HG02884 (cell line): Measurements from ENCODE around the gene MKI67.
A peak's percentile ranks its signal among the peaks of the same experiment; 100 is the strongest.

Experiments
- ATAC-seq: cut with Tn5 transposase; IDR thresholded peaks from one replicate; pipeline ENCODE4 v1.9.1; 2021; ENCODE audit warnings: mild to moderate bottlenecking, moderate library complexity; ENCODE audit not compliant: unreplicated experiment

MKI67 gene

DNA sequence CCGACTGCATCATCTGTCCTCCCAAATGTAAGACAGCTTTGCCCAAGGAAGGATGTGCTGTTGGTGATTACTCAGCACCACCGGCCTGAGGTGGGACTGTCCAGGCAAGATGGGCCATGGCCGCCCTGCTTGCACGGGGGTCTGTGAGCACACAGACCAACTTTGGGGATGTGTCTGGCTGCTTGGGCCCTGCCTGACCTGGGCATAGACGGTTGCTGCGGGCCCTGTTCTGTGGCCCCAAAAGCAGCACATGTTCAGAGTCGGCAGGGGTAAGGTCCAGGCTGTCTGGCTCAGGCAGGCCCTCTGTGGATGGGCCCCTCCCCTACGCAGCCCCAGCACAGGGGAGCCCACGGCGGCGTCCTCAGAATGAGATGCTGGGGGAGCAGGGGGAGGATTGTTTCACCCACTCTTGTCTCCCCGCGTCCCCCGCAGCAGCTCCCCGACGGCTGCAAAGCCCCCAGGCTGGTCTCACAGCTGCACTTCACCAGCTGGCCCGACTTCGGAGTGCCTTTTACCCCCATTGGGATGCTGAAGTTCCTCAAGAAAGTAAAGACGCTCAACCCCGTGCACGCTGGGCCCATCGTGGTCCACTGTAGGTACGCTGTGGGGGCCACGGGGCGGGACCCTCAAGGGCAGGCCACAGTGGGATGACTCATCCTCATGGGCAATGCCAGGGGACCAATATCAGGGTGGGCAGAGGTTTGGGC is 58.4 kb downstream of the MKI67 start:
- ATAC-seq: no peak

DNA sequence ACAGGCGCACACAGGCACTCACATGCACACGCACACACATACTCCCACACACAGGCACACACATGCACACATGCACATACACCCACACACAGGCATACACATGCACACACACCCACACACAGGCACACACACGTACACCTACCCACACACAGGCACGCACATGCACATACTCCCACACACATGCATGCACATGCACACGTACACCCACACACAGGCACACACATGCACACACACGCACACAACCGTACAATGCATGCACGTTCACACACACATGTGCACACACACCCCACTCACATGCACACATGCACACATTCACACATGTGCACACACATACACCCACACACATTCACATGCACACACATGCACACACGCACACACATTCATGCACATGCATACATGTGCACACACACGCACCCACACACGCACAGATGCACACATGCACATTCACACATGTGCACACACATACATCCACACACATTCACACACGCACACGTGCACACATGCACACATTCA is 59.3 kb downstream of the MKI67 start:
- no peak for ATAC-seq

DNA sequence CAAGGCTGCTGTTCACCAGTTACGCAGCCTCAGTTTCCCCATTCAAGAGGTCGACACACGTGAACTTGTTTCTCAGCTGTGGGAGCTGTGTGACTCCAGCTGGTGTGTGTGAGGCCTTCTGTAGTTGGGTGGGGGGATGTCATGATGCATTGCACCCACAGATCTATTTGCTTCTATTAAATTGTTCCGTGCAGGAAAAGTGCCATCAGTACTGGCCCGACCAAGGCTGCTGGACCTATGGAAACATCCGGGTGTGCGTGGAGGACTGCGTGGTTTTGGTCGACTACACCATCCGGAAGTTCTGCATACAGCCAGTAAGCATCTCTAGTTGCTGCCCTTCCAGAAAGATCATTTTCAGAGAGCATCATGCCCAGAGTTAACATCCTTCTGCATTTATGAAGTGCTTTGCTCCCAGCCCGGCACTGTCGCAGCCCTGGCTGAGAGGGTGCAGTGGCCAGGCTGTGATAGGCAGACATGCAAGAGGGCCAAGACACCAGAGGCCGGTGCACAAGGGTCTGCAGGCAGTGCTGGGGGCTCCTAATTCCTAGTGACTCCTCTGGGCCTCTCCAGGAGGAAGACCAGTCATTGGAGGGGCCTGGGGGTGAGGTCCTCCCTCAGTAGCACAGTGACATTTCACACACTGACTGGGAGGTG is 60.2 kb downstream of the MKI67 start:
- ATAC-seq: no peak

DNA sequence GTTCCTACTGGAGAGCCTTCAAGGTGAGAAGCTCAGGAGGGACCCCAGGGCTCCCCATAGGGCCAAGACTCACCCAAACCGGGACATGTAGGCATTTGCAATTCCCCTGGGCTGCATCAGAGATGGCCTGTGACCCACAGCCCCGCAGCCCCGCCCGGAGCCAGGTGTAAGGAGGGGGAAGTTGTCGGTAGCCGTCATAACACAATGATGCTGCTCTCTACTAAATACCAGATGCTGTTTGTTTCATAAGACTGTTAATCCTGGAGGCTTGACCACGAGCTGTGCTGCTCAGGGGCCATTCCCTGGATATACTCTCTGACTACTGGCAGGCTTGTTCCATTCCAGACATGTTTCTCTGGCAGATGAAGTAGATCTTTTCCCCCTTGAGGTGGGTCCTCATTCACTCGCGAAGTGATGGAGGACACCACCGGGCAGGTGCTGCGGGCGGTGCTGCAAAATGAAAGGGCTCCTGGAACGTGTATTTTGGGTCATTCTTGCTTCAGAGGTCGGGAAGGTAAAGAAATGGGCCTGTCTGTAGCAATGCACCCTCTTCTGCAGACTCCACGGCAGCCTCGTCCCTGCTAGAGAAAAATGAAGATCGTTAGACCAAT is 61.1 kb downstream of the MKI67 start:
- ATAC-seq: peak; percentile 20

DNA sequence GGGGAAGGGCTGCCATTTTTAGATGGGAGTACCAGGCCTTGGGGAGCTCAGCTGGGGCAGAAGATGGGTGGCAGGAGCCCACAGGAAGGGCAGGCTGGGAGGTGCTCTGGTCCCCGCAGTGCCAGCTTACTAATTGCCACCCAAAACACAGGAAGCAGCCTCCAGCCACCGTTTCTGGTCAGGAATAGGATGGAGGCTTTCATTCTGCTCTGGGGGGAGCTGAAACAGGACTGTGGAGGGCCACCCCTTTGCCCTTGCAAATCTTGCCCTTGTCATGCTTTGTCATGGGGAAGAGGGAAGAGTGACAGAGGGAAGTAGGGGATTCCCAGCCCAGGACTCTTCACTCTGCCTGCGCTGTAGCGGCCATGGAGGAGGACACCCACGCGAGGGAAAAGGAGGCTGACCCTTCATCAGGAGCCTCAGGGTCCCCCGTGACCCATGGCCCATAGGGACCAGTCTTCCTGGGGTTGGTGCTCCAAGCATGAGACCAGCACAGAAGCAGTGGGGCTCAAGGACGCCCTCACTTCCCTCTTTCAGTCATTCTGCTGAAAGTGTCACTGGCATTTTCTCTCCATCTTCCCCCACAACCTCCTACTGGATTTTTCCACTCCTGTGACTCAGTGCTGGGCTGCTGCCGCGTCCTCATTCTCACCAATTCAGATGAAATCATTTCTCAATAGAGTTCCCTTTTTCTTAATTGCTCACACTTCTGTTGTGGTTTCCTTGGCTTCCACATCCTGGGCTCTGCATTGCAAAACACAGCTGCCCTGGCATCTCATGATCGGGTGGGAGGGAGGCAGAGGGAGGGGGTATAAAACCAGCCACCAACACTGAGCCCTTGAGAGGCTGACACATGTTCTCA is 61.9 kb downstream of the MKI67 start:
- peak; percentile 42 for ATAC-seq

DNA sequence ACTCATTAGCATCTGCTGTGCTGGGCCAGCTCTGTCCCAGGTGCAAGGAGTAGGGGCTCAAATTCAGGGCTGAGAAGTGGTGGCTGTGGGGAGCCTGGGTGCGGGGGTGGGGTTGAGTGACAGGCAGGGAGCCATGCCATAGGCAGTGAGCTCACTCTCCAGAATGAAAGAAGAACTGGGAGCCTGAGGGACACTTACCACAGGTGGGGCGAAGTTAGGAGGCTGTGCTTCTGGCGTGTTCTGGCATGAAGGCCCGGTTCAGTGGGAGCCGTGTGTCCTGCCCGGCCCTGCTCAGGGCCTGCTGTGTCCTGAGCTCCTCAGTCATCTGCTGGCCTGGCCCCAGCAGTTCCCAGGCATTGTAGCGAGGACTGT is 62.5 kb downstream of the MKI67 start:
- ATAC-seq: peak; percentile 30

DNA sequence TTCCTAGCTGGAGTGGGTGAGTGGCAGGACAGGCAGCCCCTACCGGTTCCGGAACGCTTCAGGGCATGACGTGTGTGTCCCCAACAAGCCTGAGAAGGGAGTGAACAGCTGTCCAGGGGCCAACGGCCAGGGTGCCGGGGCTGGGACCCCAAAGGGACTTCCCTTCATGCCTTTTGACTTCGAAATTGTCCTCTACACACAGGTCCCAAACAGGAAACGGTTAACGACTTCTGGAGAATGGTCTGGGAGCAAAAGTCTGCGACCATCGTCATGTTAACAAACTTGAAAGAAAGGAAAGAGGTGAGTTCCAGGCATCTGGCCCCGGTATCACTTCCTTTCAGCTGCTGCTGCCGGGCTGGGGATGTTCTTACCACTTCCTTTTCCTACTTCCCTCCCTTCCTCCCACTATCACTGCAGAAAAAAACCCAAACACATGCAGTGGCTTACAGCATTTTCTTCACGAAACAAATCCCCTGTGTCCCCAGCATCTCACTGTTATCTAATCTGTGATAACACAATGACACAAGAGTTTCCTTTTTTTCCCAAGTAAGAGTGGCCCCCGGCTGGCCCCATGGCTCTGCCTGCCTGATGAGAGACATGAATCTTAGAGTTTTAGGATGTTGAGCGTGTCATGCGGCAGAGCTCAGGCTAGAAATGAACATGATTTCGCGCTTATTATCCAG is 63.2 kb downstream of the MKI67 start:
- ATAC-seq: peak; percentile 49

DNA sequence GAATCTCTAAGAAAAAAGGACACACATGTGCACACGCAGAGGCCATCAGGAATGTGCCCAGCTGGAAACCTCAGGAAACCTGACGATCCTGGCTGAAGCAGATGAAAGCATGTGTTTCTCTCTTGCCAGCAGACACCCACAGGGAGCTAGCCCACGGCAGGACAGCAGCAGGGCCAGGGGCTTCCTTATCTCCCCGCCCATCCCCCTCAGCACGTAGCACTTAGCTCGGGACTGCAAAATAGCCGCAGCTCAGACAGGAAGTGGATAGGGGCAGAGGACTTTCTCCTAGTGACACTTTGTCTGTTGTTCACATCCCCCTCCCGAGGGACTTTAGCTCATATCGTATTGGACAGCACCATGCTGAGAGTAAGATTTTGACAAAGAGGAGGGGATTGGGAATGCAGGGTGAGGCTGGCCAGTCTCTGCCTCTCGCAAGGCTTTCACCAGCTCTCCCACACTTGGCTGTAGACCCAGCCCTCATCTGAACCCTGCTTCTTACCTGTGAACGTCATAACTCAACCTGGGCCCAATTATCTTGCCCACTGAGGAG is 63.8 kb downstream of the MKI67 start:
- ATAC-seq: no peak

DNA sequence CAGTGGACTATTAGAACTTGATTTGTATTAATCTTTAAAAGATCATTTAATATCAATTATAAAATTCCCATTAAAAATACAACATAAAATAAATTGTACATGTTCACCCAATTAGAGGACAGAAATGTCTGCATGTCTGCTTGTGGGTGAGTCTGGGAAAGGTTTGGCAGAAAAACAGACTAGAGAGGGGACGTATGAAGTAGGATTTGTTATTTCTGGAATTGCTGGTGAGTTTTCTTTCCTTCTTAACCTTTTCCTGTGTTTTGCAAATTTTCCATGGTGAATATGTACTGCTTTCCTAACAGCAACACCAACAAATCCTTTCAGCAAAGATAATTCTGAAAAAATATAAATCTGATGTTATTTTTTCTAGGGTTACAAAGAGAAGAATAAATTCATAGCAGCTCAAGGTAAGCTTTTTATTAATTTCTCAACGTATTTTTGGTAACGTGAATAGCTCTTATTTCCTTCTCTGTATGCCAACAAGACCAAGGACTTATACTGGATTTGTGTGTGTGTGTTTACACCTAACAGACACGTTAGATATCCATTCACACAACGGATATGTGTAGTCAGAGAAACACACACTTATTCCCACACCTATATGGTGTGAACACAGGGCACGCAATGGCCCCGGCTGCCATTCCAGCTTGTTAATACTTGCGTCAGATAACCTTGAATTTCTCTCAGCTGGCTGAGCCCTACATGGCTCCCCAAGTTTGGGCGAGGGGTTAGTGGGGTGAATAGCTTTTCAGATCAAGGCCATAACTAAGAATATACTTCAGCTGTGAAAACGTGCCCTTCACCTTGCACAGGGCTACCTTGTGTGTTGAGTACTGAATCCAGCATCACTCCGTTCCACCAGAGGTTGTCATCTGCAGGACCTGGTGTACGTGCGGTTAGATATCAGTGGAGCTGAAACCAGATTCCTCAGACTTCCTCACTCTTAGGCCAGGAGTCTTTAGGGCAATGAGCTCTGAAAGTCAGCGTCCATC is 64.6 kb downstream of the MKI67 start:
- ATAC-seq: no peak

DNA sequence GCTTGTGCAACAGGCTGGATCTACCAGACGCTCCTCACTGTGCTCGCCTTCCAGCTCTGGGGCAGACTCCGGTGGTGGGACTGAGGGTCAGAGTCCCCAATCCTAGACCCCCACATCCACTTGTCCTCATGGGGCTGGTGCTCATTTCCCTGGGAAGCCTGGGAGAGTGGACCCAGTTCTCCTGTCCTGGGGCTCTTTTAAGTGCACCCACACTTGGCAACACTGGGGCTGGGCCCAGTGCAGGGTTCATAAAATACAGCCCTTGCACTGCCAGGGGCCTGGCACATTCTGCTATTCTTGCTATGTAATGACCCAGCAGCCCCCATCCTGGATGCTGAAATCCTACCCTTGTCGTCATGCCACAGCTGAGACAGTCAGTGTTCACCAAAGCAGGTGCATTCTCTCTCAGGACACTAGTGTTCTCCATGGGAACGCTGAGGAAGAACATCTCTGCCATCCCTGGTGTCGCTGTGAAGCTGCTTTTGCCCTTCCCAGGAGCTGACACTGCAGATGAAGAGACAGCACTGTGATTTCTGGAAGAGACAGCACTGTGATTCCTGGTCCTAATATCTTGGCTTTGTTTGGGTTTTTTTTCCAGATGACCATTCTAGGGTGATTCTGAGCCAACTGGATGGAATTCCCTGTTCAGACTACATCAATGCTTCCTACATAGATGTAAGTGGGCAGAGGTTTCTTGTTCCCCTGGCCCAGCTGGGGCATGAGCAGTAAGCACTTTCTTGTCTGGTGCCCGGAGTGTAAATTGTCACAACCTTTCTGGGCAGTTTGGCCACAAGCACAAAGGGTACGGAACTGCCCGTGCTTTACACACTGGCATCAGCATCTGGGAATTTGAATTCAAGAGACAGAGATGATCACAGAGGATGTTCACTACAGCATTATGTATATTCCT is 65.6 kb downstream of the MKI67 start:
- no peak for ATAC-seq

DNA sequence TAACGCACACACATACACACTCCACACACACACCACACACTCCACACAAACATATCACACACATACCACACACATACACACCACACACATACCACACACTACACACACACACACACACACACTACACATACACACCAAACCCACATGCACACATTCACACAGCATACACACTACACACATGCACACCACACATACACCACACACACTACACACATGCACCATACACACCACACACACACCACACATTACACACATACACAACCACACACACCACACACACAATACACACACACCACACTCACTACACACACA is 66.3 kb downstream of the MKI67 start:
- no peak for ATAC-seq

DNA sequence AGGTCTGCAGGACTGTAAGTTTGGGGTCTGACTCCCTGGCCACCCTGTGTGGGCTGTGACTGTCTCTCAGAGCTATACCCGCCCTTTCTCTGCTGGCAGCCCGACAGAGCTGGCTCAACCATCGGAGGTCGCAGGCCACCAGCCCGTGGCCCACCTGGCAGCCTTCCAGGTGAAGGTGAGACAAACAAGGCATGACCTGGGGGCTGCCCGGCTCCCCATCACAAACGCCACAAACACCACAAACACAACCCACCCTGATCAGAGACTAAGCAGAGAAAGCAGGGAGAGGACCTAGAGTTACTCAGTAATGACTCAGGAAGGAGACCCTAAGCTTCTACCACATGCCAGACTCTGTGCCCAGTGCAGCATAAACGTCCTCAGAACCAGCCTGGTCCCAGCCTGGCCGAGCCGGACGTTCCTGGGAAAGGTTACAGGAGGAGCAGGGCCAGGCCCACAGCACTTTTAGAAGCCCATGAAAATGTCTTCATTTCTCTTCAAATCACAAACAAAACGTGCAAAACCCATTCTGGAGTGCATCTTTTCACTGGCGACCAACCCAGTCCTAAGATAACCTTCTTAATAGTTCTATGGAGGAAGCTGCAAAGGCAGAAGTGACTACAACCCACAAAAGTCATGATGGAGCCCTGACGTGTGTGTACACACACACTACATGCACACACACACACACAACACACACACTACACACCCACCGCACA is 66.8 kb downstream of the MKI67 start:
- ATAC-seq: no peak

DNA sequence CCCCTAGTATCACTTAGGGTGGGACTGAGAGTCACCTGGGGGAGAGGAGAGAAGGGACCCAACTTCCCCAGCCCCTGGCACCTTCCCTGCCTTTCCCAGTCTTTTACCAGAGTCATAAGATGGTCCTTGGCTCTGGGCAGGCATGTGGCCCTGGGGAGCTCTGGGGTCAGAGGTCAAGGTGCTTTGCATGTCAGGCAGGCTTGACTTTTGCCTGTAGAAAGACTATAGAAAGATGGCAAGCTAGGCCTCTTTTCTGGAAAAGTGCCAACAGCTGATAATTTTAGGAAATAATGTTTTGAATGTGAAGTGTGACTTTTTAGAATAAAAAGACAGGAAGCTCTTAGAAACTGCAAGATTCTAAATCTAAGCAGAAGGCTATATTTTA is 67.5 kb downstream of the MKI67 start:
- ATAC-seq: no peak

DNA sequence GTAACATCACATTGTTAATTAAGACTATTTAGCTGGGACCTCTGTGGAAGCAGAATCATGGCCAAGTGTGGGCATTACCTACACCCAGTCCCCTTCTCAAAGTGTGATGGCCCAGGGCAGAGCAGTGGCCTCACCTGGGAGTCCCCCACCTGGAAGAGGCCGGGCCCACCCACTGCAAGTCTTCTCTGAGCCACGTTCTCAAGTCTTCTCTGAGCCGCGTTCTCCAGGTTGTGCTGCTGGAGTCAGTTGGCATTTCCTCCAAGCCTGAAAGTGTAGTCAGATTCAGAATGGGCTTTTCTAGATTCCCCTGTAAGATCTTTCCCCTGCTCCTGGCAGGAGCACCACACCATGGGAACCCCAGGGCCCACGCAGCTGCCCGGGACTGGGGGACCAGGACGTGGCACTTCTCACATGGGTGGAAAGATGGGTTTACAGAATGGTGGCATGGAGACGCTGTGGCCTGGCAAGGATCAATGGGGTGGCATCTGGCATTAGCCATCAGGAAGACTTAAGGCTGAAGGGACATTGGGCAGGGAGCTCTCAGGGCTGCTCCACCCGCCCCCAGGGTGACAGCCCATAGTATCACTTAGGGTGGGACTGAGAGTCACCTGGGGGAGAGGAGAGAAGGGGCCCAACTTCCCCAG is 68.0 kb downstream of the MKI67 start:
- ATAC-seq: no peak

DNA sequence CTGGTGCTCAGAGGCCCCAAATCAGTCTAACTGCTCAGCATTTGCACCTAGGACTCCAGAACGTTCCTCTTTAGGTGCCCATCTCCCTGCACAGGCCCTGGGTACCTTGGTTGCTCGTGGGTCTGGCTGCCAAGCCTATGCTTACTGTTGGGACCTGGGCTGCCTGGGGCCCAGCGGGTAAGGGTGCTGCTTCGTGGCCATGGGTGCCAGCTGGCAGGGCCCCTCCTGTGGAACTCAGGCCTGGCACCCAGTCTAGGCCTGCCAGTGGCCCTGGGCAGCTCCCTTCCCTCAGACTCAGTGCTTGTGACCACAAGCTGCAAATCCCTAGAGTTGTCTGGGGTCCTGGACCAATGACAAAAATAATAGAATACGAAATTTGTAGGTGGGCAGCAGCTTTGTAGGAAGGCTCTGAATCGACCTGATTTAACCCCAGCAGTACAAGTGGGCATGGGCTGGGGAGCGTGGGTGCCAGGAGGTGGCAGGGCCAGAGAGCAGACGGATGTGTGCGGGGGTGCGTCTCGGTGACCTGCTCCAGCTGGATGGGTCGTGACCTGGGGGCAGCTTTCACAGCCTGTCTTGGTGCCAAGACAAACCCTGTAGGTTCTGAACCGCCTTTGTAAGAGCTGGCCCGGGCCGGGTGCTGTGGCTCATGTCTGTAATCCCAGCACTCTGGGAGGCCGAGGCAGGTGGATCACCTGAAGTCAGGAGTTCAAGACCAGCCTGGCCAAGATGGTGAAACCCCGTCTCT is 69.7 kb downstream of the MKI67 start:
- no peak for ATAC-seq

DNA sequence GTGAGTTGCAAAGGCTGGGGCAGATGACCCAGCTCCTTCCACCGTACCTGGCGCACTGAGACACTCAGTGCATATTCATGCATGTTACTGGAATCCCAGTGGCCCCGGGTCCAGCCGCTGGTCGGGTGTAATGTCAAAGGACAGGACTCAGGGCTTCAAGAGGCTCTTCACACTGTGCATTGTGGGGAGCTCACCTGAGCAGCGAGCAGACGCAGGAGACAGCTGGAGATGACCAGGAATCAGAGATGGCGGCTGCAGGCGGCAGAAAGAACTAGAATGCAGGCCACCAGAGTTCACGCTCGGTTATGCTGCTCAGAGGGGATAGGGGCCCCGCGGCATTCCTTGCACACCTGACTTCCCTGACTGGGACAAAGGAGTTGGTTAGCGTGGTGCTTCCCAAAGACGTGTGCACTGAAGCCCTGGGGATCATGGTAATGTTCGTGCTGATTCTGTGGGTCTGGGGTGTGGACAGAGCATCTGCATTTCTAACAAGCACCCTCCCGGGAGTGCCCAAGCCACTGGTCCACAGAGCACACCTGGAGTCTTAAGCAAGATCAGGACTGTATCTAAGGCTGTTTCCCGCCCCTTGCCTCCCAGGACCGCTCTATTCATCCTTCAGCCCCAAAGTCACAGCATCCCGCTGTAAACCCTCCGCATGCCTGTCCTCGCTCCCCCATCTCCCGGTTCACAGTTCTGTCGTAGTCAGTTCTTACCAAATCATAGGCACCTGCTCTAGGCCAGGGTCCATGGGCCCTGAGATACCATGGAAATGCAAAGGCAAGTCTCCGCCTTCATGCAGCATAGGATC is 71.0 kb downstream of the MKI67 start:
- ATAC-seq: no peak
